ENCODE data around the gene CPLX4. TPM values are rescaled to one million over a fixed set of nuclear protein-coding genes. Genes with fewer than 3 reads are reported as not detected.
A peak's percentile ranks its signal among the peaks of the same experiment; 100 is the strongest.

The CPLX4 gene
- total RNA-seq, 1 experiment from 2014 or later = not detected

GRCh38 chr18:59340312-59340711 lies 21.9 kb upstream of the CPLX4 start:
- DNase-seq (ENCODE audit: low spot score) = no peak
- H3K4me3 Mint-ChIP-seq = no peak overlapping the region
- H3K27ac Mint-ChIP-seq = no peak overlapping the region
- ChIA-PET POLR2A (interaction anchor here (0.8 kb wide), 1 partner anchor 19 kb away, joined by 3 read pairs; the partner anchor contains the start of gene LMAN1), CTCF (interaction anchor here (0.8 to 1.5 kb wide), 2 partner anchors 32 to 62 kb away, joined by 3 to 5 read pairs; no protein-coding TSS in a partner anchor)
- H3K27me3 Mint-ChIP-seq (ENCODE audit: low read depth) = no peaks in the 10 kb centered on the region
- peaks cover 16% of the 10 kb centered on the region for H3K4me1 Mint-ChIP-seq
- peaks cover 81% of the 10 kb centered on the region for H3K36me3 Mint-ChIP-seq
- TF ChIP-seq CREM (CRISPR knock-in tag; IDR thresholded peaks at IDR 0.05) = no peak
- peak; percentile 56; the same call in 1 of the 2 replicates for TF ChIP-seq ZNF317 (CRISPR knock-in tag; IDR thresholded peaks at IDR 0.05; ENCODE audit: borderline replicate concordance, low read depth)
- peaks cover 7% of the 10 kb centered on the region for H3K9me3 Mint-ChIP-seq
- ATAC-seq = no peak

GRCh38 chr18:59332986-59333385 lies 14.5 kb upstream of the CPLX4 start:
- TF ChIP-seq CREM (CRISPR knock-in tag; IDR thresholded peaks at IDR 0.05) = no peak
- TF ChIP-seq USF1 (CRISPR knock-in tag; IDR thresholded peaks at IDR 0.05) = no peak
- no peak for TF ChIP-seq MLX (CRISPR knock-in tag; IDR thresholded peaks at IDR 0.05)
- no peak for TF ChIP-seq GTF2I (CRISPR knock-in tag; conservative IDR thresholded peaks at IDR 0.05)
- TF ChIP-seq NFATC4 (CRISPR knock-in tag; IDR thresholded peaks at IDR 0.05) = no peak
- no peak for TF ChIP-seq AR (CRISPR knock-in tag; IDR thresholded peaks at IDR 0.05)
- TF ChIP-seq MXD4 (CRISPR knock-in tag; IDR thresholded peaks at IDR 0.05; ENCODE audit: borderline replicate concordance) = no peak
- no peak for TF ChIP-seq SP1 (CRISPR knock-in tag; conservative IDR thresholded peaks at IDR 0.05)
- TF ChIP-seq AFF4 (CRISPR knock-in tag; IDR thresholded peaks at IDR 0.05; ENCODE audit: borderline replicate concordance) = no peak
- TF ChIP-seq ZNF263 (CRISPR knock-in tag; IDR thresholded peaks at IDR 0.05; ENCODE audit: low read depth) = no peak
- no peak for TF ChIP-seq RORB (CRISPR knock-in tag; IDR thresholded peaks at IDR 0.05)
- no peak for TF ChIP-seq HMGXB4 (CRISPR knock-in tag; IDR thresholded peaks at IDR 0.05)
- no peak for TF ChIP-seq ATF1 (CRISPR knock-in tag; IDR thresholded peaks at IDR 0.05)
- TF ChIP-seq ZNF512 (CRISPR knock-in tag; IDR thresholded peaks at IDR 0.05; ENCODE audit: borderline replicate concordance) = no peak
- TF ChIP-seq MYBL2 (CRISPR knock-in tag; IDR thresholded peaks at IDR 0.05) = no peak
- TF ChIP-seq ZNF121 (CRISPR knock-in tag; IDR thresholded peaks at IDR 0.05) = no peak
- ChIA-PET CTCF (no interaction called here), POLR2A (no interaction called here)
- Mint-ChIP-seq H3K27me3 (ENCODE audit: low read depth) (no peaks in the 10 kb centered on the region), H3K27ac (no peak overlapping the region), H3K4me1 (no peaks in the 10 kb centered on the region), H3K36me3 (peaks cover 40% of the 10 kb centered on the region), H3K9me3 (no peaks in the 10 kb centered on the region), H3K4me3 (no peak overlapping the region)
- ATAC-seq (no peak), DNase-seq (ENCODE audit: low spot score) (no peak)
